Inferior parietal cortex (tissue), 1 donor: ENCODE measurements around the gene TRAPPC2.
A peak's percentile ranks its signal among the peaks of the same experiment; 100 is the strongest.
"Not testable (repeated sequence)": the region's sequence is repeated elsewhere in the genome, so short reads cannot be mapped to it uniquely, and the experiment has no call there.

ENCODE experiments used
- DNase-seq: peaks from one replicate; pipeline ENCODE4 v3.0.0-alpha.2; 2016; ENCODE audit errors: extremely low spot score

Gene TRAPPC2

GRCh38 chrX:13747836-13748235 is 13.4 kb upstream of the TRAPPC2 start:
- peak; percentile 48 for DNase-seq

DNA sequence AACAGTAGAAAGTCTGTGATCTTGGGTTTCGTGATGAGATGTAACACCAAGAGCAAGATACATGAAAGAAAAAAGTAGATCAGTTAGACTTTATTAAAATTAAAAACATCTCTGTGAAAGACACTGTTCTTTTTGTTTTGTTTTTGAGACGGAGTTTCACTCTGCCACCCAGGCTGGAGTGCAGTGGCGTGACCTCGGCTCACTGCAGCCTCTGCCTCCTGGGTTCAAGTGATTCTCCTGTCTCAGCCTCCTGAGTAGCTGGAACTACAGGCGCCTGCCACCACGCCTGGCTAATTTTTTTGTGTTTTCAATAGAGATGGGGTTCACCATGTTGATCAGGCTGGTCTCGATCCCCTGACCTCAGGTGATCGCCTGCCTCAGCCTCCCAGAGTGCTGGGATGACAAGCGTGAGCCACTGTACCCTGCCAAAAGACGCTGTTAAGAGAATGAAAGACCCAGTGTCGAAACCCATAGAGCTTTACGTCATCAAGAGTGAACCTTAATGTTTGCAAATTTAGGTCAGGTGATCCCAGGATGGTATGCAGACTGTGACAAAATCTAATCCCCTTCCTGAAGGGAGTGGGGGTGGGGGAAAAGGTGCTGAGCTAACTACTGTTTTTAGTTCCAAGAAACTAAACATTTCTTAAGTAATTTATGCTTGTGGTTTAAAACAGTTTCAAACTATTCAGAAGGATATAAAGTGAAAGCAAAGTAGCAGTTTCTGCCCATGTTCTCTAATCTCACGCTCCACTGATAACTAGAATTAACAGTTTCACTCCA is 8.2 kb upstream of the TRAPPC2 start:
- no peak for DNase-seq

DNA sequence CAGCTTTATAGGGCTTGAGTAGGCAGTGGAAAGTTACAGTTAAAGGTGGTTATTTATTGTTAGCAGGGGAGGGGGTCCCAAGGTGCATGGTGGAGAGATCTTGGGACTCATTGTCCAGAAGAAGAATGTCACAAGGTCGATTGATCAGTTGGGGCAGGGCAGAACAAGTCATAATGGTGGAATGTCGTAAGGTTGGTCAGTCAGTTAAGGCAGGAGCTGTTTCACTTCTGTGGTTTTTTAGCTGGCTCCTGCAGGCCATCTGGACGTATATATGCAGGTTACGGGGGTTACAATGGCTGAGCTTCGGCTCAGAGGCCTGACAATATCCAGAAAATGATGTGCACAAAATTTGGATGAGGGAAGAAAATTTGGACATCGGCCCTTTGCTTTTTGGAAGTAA is 7.3 kb upstream of the TRAPPC2 start:
- DNase-seq: no peak

DNA sequence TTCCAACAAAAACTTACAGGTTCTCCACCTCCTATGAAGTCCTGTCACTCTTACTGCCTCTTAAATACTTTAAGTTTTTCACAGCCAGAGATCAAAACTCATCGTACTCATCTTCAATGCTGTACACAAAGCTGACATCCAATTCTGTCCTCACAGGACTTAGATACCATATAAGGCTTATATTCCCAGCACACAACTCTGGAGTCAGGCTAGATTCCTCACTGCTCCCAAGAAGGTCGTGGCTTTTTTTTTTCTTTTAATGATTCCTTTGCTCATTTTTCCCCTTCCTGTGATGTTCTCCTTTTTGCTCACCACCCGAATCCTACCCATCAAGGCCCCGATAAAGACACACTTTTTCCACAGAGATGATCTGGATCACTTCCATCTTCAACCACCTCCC is 914 bp downstream of the TRAPPC2 start:
- no peak for DNase-seq

GRCh38 chrX:13732246-13733067 is 2.0 kb downstream of the TRAPPC2 start:
- no peak for DNase-seq

DNA sequence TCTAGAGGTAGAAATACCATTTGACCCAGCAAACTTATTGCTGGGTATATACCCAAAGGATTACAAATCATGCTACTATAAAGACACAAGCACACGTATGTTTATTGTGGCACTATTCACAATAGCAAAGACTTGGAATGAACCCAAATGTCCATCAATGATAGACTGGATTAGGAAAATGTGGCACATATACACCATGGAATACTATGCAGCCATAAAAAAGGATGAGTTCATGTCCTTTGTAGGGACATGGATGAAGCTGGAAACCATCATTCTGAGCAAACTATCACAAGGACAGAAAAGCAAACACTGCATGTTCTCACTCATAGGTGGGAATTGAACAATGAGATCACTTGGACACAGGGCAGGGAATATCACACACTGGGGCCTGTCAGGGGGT is 3.9 kb downstream of the TRAPPC2 start:
- DNase-seq: not testable (repeated sequence)

GRCh38 chrX:13726583-13726982 is 7.8 kb downstream of the TRAPPC2 start:
- not testable (repeated sequence) for DNase-seq

DNA sequence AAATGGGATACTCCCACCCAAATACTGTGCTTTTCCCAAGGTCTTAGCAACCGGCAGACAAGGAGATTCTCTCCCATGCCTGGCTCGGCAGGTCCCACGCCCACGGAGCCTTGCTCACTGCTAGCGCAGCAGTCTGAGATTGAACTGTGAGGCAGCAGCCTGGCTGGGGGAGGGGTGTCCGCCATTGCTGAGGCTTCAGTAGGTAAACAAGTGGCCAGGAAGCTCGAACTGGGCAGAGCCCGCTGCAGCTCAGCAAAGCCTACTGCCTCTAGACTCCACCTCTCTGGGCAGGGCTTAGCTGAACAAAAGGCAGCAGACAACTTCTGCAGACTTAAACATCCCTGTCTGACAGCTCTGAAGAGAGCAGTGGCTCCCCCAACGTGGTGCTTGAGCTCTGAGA is 9.5 kb downstream of the TRAPPC2 start:
- not testable (repeated sequence) for DNase-seq

- DNase-seq: peak; percentile 17
Observed at GRCh38 chrX:13721819-13722519, 12.5 kb downstream of the TRAPPC2 start.

GRCh38 chrX:13721371-13721770 is 13.0 kb downstream of the TRAPPC2 start:
- DNase-seq: no peak

- no peak for DNase-seq
Observed at GRCh38 chrX:13719192-13719856, 15.1 kb downstream of the TRAPPC2 start.

DNA sequence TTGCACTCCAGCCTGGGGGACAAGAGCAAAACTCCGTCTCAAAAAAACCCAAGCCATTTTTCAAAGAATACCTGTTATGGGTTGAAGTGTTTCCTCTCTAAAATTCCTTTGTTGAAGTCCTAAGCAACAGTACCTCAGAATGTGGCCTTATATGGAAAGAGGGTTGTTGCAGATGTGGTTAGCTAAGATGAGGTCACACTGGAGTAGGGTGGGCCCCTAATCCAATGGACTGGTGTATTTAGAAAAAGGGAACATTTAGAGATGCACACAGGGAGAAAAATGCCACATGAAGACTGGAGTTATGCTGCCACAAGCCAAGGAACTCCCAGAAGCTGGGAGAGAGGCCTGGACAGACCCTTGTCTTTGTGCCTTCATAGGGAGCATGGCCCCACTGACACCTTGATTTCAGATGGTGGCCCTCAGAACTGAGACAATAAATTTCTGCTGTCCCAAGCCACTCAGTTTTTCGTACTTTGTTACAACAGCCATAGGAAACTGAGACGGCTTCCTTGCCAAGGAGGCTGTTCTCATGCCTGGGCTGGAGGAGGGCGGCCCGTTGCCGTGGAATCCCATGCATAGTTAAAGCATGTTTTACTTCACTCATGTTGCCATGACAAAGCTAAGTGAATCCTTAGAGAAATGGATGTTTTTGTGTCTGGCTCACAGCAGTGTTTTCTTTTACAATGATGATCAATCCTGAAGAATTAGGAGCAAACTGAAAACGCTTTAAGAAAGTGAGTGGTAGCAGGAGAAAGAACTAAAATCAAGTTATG is 16.5 kb downstream of the TRAPPC2 start:
- DNase-seq: no peak

DNA sequence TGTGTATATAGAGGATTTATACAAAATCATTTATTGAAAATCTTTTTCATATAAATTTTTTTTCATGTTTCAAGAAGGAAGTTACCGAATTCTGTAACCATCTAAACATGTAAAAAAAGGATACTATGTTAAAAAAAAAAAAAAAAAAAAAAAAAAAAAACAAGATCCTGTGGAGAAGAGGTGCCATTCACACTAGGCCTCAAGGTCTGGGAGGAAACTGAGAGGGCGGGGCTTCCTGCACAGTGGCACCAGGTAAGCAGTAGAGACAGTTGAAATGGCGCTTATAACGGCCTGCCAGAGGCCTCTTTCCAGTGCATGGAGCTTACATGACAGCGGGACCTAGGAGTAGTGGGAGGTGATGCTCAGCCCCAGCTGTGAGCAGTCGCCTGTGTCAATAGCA is 17.5 kb downstream of the TRAPPC2 start:
- no peak for DNase-seq

DNA sequence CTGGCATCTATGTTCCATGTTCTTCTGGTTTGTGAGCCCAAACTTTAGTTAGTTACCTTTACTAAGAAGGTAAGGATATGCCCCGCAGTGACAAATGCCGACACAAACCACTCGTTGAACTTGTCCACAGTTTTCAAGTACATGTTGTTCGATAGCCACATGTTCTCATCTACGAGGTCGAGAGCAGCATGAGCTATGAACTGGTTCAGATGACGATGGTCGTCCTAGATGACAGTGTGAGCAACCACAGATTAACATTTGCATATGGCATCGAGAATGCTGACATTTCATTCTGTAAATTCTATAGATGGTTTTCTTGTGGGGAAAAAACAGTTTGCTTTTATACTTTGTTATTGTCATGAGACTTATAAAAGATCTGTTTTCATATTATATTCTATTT is 18.0 kb downstream of the TRAPPC2 start:
- no peak for DNase-seq

DNA sequence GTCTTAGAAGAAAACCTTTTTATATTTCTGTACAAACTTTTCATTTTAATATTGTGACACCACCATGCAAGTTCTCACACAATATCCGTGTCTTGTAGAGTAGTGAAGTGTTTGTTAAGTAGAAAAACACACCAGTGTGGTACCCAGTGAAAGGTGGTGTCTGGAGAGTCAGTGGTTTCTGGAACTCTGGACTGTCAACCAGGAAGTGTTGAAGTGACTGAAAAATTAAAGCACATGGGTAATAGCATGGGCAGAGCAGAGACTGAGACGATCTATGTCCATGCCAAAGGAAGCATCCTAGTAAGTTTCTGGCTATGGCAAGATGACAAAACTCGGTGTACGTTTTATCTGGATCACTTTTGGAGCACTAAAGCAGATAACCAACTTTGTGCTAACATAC is 23.3 kb downstream of the TRAPPC2 start:
- no peak for DNase-seq

DNA sequence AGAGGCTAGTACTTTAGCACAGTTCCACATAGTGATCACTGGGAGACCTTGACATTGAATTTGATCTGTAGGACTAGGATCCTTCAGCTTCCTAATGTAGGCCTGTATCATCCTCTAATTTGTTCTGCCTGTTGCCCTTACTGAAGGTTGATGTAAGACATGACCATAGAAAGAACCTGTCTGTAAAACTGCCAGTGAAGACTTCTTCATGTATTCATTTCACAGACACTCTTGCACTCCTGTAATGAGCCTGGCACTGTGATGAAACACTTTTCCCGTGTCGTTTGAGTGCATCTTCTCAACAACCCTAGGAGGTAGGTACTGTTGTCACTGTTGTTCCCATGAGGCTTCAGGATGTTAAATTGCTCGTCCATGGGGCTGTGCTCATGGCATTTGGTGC is 30.8 kb downstream of the TRAPPC2 start:
- no peak for DNase-seq

- no peak for DNase-seq
Observed at GRCh38 chrX:13703135-13703534, 31.3 kb downstream of the TRAPPC2 start.

DNA sequence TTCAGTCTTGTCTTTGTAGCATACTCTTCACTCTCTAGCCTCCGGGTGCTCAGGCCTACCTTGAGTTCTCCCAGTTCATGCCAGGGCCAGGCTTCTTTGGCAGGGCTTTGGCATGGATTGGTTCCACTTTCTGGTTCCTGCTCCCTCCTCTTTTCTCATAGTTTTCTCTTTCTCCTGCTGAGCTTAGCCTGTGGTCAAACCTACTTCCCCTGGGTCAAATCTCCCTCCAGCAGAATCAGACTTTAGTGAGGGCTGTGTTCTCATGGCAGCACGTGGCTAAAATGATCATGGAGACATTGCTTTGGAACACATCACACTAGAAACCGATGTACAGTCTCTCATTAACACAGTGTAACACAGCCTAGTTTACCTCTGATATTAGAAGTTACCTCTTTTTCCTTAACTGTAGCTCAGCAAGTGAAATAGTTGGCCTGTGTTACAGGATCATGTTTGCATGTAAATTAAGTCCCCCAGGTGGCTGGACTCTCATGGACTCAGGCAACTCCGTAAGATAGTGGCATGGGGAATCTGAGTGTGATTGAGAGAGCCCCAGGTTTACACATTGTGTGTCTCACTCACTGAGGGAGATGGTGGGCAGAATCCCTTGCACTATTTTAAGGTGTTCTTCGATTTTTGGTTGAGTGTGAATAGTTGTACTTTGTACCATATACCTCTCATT is 32.2 kb downstream of the TRAPPC2 start:
- DNase-seq: no peak

- no peak for DNase-seq
Observed at GRCh38 chrX:13700380-13700779, 34.0 kb downstream of the TRAPPC2 start.

DNA sequence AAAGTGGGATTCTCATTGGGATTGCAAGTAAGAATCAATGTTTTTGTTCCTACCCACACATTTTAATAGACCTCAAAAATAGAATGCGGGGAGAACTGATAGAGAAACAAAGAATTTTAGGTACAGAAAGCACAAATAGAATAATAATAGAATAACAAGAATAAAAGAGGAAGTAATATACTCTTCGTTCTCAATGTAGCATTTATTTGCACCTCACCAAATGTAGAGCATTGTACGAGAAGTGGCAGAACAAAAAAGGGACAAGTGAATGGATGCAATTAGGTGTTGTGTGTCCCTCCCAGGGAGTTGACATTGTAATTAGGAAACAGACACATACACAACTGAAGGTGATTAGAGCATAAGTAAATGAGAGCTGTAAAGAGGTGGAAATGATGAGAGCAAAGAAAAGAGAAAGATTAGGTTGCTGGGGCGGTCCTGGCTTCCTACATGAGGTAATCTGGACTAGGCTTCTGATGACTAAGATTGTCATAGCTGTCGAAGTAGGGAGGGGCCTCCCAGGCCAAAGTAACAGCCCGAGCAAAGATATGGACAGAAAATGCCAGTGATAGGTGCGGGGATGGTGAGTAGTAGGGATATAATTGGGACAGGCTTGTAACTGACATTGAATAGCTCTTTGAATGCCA is 35.1 kb downstream of the TRAPPC2 start:
- no peak for DNase-seq
